Endothelial cell of umbilical vein (primary cell): Measurements from ENCODE around the gene GDPD3.

Experiments
- EZH2 ChIP-seq: IDR thresholded peaks from 2 replicates; pipeline ENCODE4 v1.6.1; 2012; ENCODE audit warnings: borderline replicate concordance, low read depth, mild to moderate bottlenecking, moderate library complexity, low read length, inconsistent platforms; ENCODE audit not compliant: severe bottlenecking
- FOS ChIP-seq: IDR thresholded peaks from 2 replicates; pipeline ENCODE4 v1.6.1; 2011; ENCODE audit warnings: mild to moderate bottlenecking, low read length, moderate library complexity, borderline replicate concordance; ENCODE audit not compliant: insufficient read depth
- GATA2 ChIP-seq: IDR thresholded peaks from 2 replicates; pipeline ENCODE4 v1.7.0; 2011; ENCODE audit warnings: low read depth, mild to moderate bottlenecking, moderate library complexity, mixed read lengths, low read length; ENCODE audit not compliant: insufficient read length, insufficient read depth
- JUN ChIP-seq: IDR thresholded peaks from 2 replicates; pipeline ENCODE4 v1.6.1; 2011; ENCODE audit warnings: borderline replicate concordance, low read depth; ENCODE audit not compliant: insufficient read length, insufficient read depth
- MAX ChIP-seq: IDR thresholded peaks from 2 replicates; pipeline ENCODE4 v1.6.1; 2011; ENCODE audit not compliant: insufficient read depth, insufficient read length
- MYC ChIP-seq: IDR thresholded peaks from one replicate; pipeline ENCODE4 v1.6.1; 2011; ENCODE audit warnings: mild to moderate bottlenecking, low read depth, low read length
- POLR2A ChIP-seq: IDR thresholded peaks from 2 replicates; pipeline ENCODE4 v1.6.1; 2012; ENCODE audit warnings: low read depth, mild to moderate bottlenecking, control low read depth, low read length
- POLR2AphosphoS5 ChIP-seq: IDR thresholded peaks from 2 replicates; pipeline ENCODE4 v1.6.1; 2012; ENCODE audit warnings: low read depth, mild to moderate bottlenecking, control low read depth, low read length, moderate library complexity; ENCODE audit not compliant: insufficient read depth
- TF ChIP-seq, protein P1 (sequence below), 2 donors: IDR thresholded peaks; 1 replicate in 1 of 2; 2 replicates in 1 of 2; pipeline ENCODE4 v1.5.1; 2011; ENCODE audit warnings: low read length in 2 of 2, mild to moderate bottlenecking in 2 of 2, moderate library complexity in 2 of 2, control low read depth in 1 of 2, inconsistent platforms in 1 of 2, low read depth in 1 of 2; ENCODE audit not compliant: insufficient read depth in 1 of 2; ENCODE audit errors: extremely low read depth in 1 of 2

DNA sequence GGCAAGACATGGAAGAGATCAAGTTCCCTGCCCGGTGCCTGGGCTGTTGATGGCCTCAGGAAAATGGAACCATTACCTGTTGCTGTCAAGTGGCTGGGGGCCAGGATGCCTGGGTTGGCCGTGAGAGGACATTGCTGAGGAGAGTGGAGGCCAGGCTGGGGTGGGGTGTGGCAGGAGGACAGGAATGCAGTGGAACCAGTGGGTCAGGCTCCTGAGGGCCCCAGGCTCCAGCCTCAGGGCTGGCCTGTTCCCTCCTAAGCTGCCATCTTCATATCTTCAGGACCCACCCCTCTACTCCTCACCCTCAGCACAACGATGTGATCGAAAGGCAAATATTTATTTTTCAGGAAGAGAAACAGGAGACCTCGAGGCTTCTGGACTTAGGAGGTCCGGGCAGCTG is 8.8 kb downstream of the GDPD3 start:
- TF ChIP-seq EZH2 (no peak), POLR2A (no peak), POLR2AphosphoS5 (no peak), JUN (no peak), MAX (no peak), MYC (no peak), GATA2 (no peak), FOS (no peak)
- TF ChIP-seq, protein P1, sequence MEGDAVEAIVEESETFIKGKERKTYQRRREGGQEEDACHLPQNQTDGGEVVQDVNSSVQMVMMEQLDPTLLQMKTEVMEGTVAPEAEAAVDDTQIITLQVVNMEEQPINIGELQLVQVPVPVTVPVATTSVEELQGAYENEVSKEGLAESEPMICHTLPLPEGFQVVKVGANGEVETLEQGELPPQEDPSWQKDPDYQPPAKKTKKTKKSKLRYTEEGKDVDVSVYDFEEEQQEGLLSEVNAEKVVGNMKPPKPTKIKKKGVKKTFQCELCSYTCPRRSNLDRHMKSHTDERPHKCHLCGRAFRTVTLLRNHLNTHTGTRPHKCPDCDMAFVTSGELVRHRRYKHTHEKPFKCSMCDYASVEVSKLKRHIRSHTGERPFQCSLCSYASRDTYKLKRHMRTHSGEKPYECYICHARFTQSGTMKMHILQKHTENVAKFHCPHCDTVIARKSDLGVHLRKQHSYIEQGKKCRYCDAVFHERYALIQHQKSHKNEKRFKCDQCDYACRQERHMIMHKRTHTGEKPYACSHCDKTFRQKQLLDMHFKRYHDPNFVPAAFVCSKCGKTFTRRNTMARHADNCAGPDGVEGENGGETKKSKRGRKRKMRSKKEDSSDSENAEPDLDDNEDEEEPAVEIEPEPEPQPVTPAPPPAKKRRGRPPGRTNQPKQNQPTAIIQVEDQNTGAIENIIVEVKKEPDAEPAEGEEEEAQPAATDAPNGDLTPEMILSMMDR (IDR thresholded peaks at IDR 0.05; ENCODE audit: extremely low read depth in 1 of 2, insufficient read depth in 1 of 2, low read depth in 1 of 2, low read length in 2 of 2): no peak
